ENCODE measurements around the gene MMP24OS. TPM values are rescaled to one million over a fixed set of nuclear protein-coding genes. Genes with fewer than 3 reads are reported as not detected.

MMP24OS gene
- total and polyA plus RNA-seq, 2 donors (not counting 3 experiments of a cell fraction or from before 2014, with no cell fraction given): 35.1 to 55.6 TPM

DNA sequence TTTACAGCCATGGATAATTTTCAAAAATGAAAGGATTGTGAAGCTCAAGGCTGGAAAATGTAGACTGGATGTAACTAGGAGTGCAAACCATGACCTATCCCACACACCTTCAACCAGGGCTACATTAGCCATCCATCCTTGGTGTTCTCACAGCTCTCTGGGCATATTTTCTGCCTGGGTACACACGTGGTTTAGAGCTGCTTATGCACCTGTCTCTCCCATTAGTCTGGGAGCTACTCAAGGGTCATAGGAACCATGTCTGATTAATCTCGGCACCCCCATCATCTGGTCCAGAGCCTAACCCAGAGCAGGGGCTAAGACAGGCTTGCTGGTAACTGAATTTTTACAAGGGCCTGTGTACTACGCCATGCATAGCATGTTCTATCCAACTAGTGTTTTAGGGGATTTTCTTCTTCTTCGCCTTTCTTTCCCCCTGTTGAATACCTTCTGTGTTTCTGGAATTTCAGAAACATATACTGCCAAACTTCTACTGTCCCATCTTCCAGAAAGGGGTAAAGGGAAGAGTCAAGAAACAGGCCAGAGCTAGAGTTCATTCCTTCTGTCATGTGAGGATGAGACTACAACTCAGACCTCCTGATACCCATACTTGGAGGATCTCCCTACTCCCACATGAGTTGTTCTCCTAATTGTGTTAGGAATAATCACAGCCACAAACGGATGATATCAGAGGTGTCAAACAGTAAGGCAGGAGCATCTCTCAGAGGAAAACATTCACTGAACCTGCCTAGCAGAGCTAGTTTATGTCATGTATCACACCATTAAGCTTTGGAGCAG, 39.7 kb upstream of the MMP24OS start:
- Histone ChIP-seq H3K4me1 (ENCODE audit: control insufficient read depth, extremely low read depth, insufficient read depth, low read length) (peaks cover 46% of the 10 kb centered on the region), H3K4me3 (replicated peaks in 1 of 3; ENCODE audit: insufficient read depth in 1 of 3, low read depth in 1 of 3, low read length in 3 of 3) (no peak overlapping the region), H4K20me1 (replicated peaks; ENCODE audit: control insufficient read depth, extremely low read depth, insufficient read depth, low read length) (no peaks in the 10 kb centered on the region), H3K79me2 (ENCODE audit: control insufficient read depth, insufficient read depth, low read length) (no peaks in the 10 kb centered on the region), H2AFZ (ENCODE audit: low read depth, low read length) (no peak overlapping the region), H3K9ac (replicated peaks; ENCODE audit: extremely low read depth, insufficient read depth, low read length) (peak overlapping the region; percentile 44), H3K36me3 (ENCODE audit: control insufficient read depth in 2 of 2, extremely low read depth in 1 of 2, insufficient read depth in 2 of 2, low read length in 2 of 2) (peaks cover 0 to 2% of the 10 kb centered on the region in 2 experiments), H3K27ac (ENCODE audit: insufficient read depth, low read depth, low read length) (peak overlapping the region; percentile 74), H3K4me2 (ENCODE audit: insufficient read depth, low read length) (peak overlapping the region; percentile 19), H3K27me3 (ENCODE audit: control insufficient read depth in 2 of 2, insufficient read depth in 2 of 2, low read length in 2 of 2) (no peaks in the 10 kb centered on the region), H3K9me3 (replicated peaks; ENCODE audit: control insufficient read depth, insufficient read depth, low read length) (no peaks in the 10 kb centered on the region), H3K9me1 (replicated peaks; ENCODE audit: control insufficient read depth, extremely low read depth, insufficient read depth, low read length) (no peaks in the 10 kb centered on the region)
- dilution Hi-C loops (cut with MboI; ENCODE audit: extremely low pct_ligation_motif_present, low sequenced_read_pairs): no loop called here
- ChIA-PET CTCF (interaction anchor here (1.5 to 6.7 kb wide), 3 partner anchors 9 to 12 kb away, joined by 6 to 83 read pairs (median 7); no protein-coding TSS in a partner anchor), POLR2A (interaction anchor here (1.6 kb wide), 1 partner anchor 11 kb away, joined by 5 read pairs; no protein-coding TSS in a partner anchor)
- FAIRE-seq: no peak
- TF ChIP-seq, protein P1, sequence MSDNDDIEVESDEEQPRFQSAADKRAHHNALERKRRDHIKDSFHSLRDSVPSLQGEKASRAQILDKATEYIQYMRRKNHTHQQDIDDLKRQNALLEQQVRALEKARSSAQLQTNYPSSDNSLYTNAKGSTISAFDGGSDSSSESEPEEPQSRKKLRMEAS (IDR thresholded peaks at IDR 0.05; ENCODE audit: insufficient read depth, insufficient read length): no peak
- TF ChIP-seq MYC (IDR thresholded peaks at IDR 0.05; ENCODE audit: low read depth, low read length): no peak
- TF ChIP-seq FOS (IDR thresholded peaks at IDR 0.05; ENCODE audit: borderline replicate concordance, insufficient read depth, low read length): no peak
- TF ChIP-seq EZH2 (IDR thresholded peaks at IDR 0.05; ENCODE audit: borderline replicate concordance, low read depth, low read length, severe bottlenecking): no peak
- TF ChIP-seq GATA2 (IDR thresholded peaks at IDR 0.05; ENCODE audit: insufficient read depth, insufficient read length, low read depth, low read length): no peak
- TF ChIP-seq POLR2A (IDR thresholded peaks at IDR 0.05; ENCODE audit: low read depth, low read length): no peak
- TF ChIP-seq, protein P2, sequence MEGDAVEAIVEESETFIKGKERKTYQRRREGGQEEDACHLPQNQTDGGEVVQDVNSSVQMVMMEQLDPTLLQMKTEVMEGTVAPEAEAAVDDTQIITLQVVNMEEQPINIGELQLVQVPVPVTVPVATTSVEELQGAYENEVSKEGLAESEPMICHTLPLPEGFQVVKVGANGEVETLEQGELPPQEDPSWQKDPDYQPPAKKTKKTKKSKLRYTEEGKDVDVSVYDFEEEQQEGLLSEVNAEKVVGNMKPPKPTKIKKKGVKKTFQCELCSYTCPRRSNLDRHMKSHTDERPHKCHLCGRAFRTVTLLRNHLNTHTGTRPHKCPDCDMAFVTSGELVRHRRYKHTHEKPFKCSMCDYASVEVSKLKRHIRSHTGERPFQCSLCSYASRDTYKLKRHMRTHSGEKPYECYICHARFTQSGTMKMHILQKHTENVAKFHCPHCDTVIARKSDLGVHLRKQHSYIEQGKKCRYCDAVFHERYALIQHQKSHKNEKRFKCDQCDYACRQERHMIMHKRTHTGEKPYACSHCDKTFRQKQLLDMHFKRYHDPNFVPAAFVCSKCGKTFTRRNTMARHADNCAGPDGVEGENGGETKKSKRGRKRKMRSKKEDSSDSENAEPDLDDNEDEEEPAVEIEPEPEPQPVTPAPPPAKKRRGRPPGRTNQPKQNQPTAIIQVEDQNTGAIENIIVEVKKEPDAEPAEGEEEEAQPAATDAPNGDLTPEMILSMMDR (IDR thresholded peaks at IDR 0.05; ENCODE audit: extremely low read depth in 1 of 2, insufficient read depth in 1 of 2, low read depth in 1 of 2, low read length in 2 of 2): no peak
- TF ChIP-seq POLR2AphosphoS5 (IDR thresholded peaks at IDR 0.05; ENCODE audit: insufficient read depth, low read depth, low read length): no peak
- no peak for TF ChIP-seq JUN (IDR thresholded peaks at IDR 0.05; ENCODE audit: borderline replicate concordance, insufficient read depth, insufficient read length, low read depth)
- BruUV-seq (replicated peaks): no TSS peak
- no peak for DNase-seq (ENCODE audit: low read depth, low spot score)
- intact Hi-C loops (cut with micrococcal nuclease): no loop called here
